Karpas-422 (cell line): ENCODE data around the gene ADCK1. TPM values are rescaled to one million over a fixed set of nuclear protein-coding genes. Genes with fewer than 3 reads are reported as not detected.

Source experiments
- DNase-seq: peaks from one replicate; pipeline ENCODE4 v3.0.0-alpha.2; 2015
- H2AFZ ChIP-seq: fragments of 200-600 bp; sonication (generic); 2 replicates; pipeline ENCODE4 v1.6.1; 2014; ENCODE audit warnings: antibody characterized with exemption, low read length, mixed read lengths
- H3K27ac ChIP-seq: fragments of 200-600 bp; sonication (generic); 2 replicates; pipeline ENCODE4 v1.5.1; 2014; ENCODE audit warnings: mild to moderate bottlenecking, low read length, moderate library complexity
- H3K27me3 ChIP-seq: fragments of 200-600 bp; sonication (generic); 2 replicates; pipeline ENCODE4 v1.6.1; 2014; ENCODE audit warnings: low read length, mixed read lengths
- H3K36me3 ChIP-seq: fragments of 200-600 bp; sonication (generic); 2 replicates; pipeline ENCODE4 v1.6.1; 2014; ENCODE audit warnings: low read length, mixed read lengths; ENCODE audit not compliant: insufficient read depth
- H3K4me1 ChIP-seq: fragments of 200-600 bp; sonication (generic); 2 replicates; pipeline ENCODE4 v1.6.1; 2014; ENCODE audit warnings: mild to moderate bottlenecking, low read length, mixed read lengths
- H3K4me2 ChIP-seq: fragments of 200-600 bp; sonication (generic); 2 replicates; pipeline ENCODE4 v1.6.1; 2014; ENCODE audit warnings: low read length, low read depth, mild to moderate bottlenecking; ENCODE audit not compliant: poor library complexity, severe bottlenecking
- H3K4me3 ChIP-seq: fragments of 200-600 bp; sonication (generic); 2 replicates; pipeline ENCODE4 v1.5.1; 2014; ENCODE audit warnings: mild to moderate bottlenecking, antibody characterized with exemption, low read length, mixed read lengths
- H3K79me2 ChIP-seq: fragments of 200-600 bp; sonication (generic); 2 replicates; pipeline ENCODE4 v1.6.1; 2014; ENCODE audit warnings: mild to moderate bottlenecking, low read length, mixed read lengths
- H3K9ac ChIP-seq: fragments of 200-600 bp; sonication (generic); 2 replicates; pipeline ENCODE4 v1.6.0; 2014; ENCODE audit warnings: low read length
- H3K9me2 ChIP-seq: fragments of 200-600 bp; sonication (generic), shearing (Covaris generic); replicated peaks from 2 replicates; pipeline ENCODE4 v1.6.0; 2014; ENCODE audit warnings: mild to moderate bottlenecking, low read length, moderate library complexity; ENCODE audit not compliant: insufficient read depth
- H3K9me3 ChIP-seq: fragments of 300-700, 200-600 bp; sonication (generic); 2 replicates; pipeline ENCODE4 v1.6.1; 2014; ENCODE audit warnings: low read length, mixed read lengths
- H4K20me1 ChIP-seq: fragments of 200-600 bp; sonication (generic); 2 replicates; pipeline ENCODE4 v1.6.1; 2014; ENCODE audit warnings: mild to moderate bottlenecking, antibody characterized with exemption, low read length, low read depth; ENCODE audit not compliant: insufficient read depth
- total RNA-seq: library from RNA; depleted of rRNA; stranded (reverse); fragments of >200 nt; shearing (Covaris generic); gene quantifications from 2 replicates; pipeline ENCODE4 v1.2.3, GENCODE V29; 2014; ENCODE audit warnings: low replicate concordance; rRNA removed

ADCK1 gene
- 7.2 and 9.7 TPM in 2 replicates for total RNA-seq

- no peaks in the 10 kb centered on the region for H4K20me1 ChIP-seq
- H3K9me2 ChIP-seq: no peaks in the 10 kb centered on the region
- no peaks in the 10 kb centered on the region for H3K36me3 ChIP-seq
- DNase-seq: peak; percentile 96
- H3K9me3 ChIP-seq: no peaks in the 10 kb centered on the region
- H3K27ac ChIP-seq: no peak within 1 kb of the TSS
- H3K79me2 ChIP-seq: no peaks in the 10 kb centered on the region
- peak within 1 kb of the TSS; percentile 78 for H3K4me2 ChIP-seq
- peaks cover 20% of the 10 kb centered on the region for H3K4me1 ChIP-seq
- H3K9ac ChIP-seq: peak within 1 kb of the TSS; percentile 74
- peak within 1 kb of the TSS; percentile 84 for H2AFZ ChIP-seq
- no peaks in the 10 kb centered on the region for H3K27me3 ChIP-seq
- peak within 1 kb of the TSS; percentile 79 for H3K4me3 ChIP-seq
Measured at GRCh38 chr14:77799863-77800730, at the start of gene ADCK1. Gene ADCK1 (plus strand): TSS chr14:77800109. CDS start chr14:77818979, 18,870 bp downstream.

DNA sequence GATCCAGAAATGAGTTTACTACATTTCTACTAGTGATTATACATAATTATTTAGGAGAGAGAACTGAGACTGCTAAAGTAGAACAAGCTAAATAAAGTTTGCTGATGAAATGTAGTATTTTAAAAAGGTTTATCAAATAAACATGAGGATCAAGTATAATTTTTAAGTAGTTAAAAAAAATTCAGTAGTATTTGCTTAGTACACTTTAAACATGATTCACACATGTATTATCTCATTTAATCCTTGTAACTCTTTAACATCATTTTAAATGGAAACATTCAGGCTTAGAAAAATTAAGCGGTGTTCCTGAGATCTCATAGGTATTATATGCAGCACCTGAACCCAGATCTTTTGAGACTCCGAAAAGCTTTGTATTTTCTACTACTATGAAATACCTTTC lies 47.6 kb upstream of the ADCK1 start:
- Histone ChIP-seq H3K27ac (no peak overlapping the region), H3K9me2 (no peaks in the 10 kb centered on the region), H3K79me2 (peaks cover 76% of the 10 kb centered on the region), H2AFZ (no peak overlapping the region), H3K9ac (no peak overlapping the region), H3K4me1 (no peaks in the 10 kb centered on the region), H3K27me3 (no peaks in the 10 kb centered on the region), H3K36me3 (peaks cover 53% of the 10 kb centered on the region), H3K4me3 (no peak overlapping the region), H4K20me1 (peaks cover 9% of the 10 kb centered on the region; the same call in 1 of the 2 replicates), H3K9me3 (no peaks in the 10 kb centered on the region), H3K4me2 (no peak overlapping the region)
- no peak for DNase-seq

- Histone ChIP-seq H3K9me3 (no peaks in the 10 kb centered on the region), H3K36me3 (peaks cover 54% of the 10 kb centered on the region), H3K4me2 (no peak overlapping the region), H3K79me2 (peaks cover 83% of the 10 kb centered on the region), H3K4me3 (no peak overlapping the region), H3K9me2 (no peaks in the 10 kb centered on the region), H3K27me3 (no peaks in the 10 kb centered on the region), H3K27ac (no peak overlapping the region), H3K4me1 (no peaks in the 10 kb centered on the region), H3K9ac (no peak overlapping the region), H4K20me1 (peaks cover 9% of the 10 kb centered on the region; the same call in 1 of the 2 replicates), H2AFZ (no peak overlapping the region)
- no peak for DNase-seq
Measured at GRCh38 chr14:77752799-77753516, 47.0 kb upstream of the ADCK1 start.

GRCh38 chr14:77760381-77761204 lies 39.3 kb upstream of the ADCK1 start, which contains the start of gene SNW1:
Gene SNW1 (minus strand): TSS chr14:77761156. CDS start chr14:77761127, 29 bp downstream.
- H3K9me2 ChIP-seq: no peaks in the 10 kb centered on the region
- H3K4me3 ChIP-seq: peak within 1 kb of the TSS; percentile 76
- peaks cover 18% of the 10 kb centered on the region; the same call in 1 of the 2 replicates for H4K20me1 ChIP-seq
- peaks cover 21% of the 10 kb centered on the region for H3K4me1 ChIP-seq
- peaks cover 9% of the 10 kb centered on the region; the same call in 1 of the 2 replicates for H3K36me3 ChIP-seq
- H3K9ac ChIP-seq: peak within 1 kb of the TSS; percentile 83
- DNase-seq: peak; percentile 100
- H3K79me2 ChIP-seq: peaks cover 53% of the 10 kb centered on the region
- H3K27ac ChIP-seq: peak within 1 kb of the TSS; percentile 42
- no peaks in the 10 kb centered on the region for H3K9me3 ChIP-seq
- H2AFZ ChIP-seq: peak within 1 kb of the TSS; percentile 96
- peak within 1 kb of the TSS; percentile 80 for H3K4me2 ChIP-seq
- no peaks in the 10 kb centered on the region for H3K27me3 ChIP-seq

DNA sequence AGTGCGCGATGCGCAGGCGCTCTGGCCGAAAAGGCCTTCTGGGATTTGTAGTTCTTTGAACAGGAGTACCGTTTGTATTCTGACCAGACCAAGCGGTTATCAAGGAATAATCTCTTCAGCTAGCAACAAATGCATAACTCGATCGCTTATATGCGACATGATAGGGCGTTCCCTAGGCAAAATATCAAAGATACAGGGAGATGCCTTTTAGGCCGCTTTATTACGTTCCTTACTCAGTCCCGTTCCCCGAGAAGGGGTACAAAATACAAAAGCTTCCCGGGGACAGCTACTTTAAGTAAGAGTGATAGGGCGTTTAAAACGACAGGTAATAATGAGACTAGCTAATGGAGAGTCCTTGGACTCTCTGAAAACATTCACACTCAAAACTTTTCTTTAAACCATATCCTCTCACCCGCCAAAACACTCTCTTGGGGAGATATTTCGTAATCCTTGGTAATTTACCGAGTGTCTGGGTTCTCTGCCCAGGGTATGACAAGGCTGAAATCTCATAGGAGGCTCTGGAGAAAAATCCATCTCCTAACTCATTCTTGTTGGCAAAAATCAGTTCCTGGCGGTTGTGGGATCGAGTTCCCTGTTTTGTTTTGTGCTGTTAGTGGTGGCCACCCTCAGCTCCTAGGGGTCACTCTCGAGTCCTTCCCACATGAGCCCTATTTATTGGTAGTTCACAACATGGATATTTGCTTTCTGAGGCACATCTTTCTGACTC lies 38.5 kb upstream of the ADCK1 start:
- peaks cover 13% of the 10 kb centered on the region; the same call in 1 of the 2 replicates for H4K20me1 ChIP-seq
- H3K4me3 ChIP-seq: peak overlapping the region; percentile 76
- H3K4me1 ChIP-seq: peaks cover 21% of the 10 kb centered on the region
- H3K36me3 ChIP-seq: peaks cover 9% of the 10 kb centered on the region; the same call in 1 of the 2 replicates
- H3K27ac ChIP-seq: no peak overlapping the region
- no peaks in the 10 kb centered on the region for H3K9me3 ChIP-seq
- DNase-seq: peak; percentile 51
- peaks cover 45% of the 10 kb centered on the region for H3K79me2 ChIP-seq
- H3K9me2 ChIP-seq: no peaks in the 10 kb centered on the region
- peak overlapping the region; percentile 80 for H3K4me2 ChIP-seq
- peak overlapping the region; percentile 96 for H2AFZ ChIP-seq
- H3K9ac ChIP-seq: peak overlapping the region; percentile 83
- no peaks in the 10 kb centered on the region for H3K27me3 ChIP-seq

DNA sequence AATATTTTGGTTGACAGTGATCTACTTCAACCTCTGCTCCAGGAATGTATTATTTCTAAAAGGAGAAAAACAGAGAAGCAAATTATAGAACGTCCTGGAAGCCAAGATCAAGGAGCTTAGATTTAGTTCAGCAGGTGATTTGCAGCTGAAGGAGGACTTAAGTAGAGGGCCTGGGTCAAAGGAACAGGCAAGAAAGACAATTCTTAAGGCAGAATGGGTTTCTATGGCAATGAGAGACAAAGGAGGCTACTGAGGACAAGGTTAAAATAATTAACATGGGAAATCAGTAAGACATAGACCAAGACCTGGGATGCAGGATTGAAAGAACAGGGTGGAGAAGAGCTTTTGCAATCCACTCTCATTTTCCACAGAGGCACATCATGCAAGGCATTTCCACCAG lies 36.6 kb upstream of the ADCK1 start:
- Histone ChIP-seq H3K4me3 (no peak overlapping the region), H4K20me1 (peaks cover 13% of the 10 kb centered on the region; the same call in 1 of the 2 replicates), H3K4me2 (no peak overlapping the region), H3K9me2 (no peaks in the 10 kb centered on the region), H3K4me1 (peaks cover 21% of the 10 kb centered on the region), H3K36me3 (peaks cover 4% of the 10 kb centered on the region; the same call in 1 of the 2 replicates), H3K27me3 (no peaks in the 10 kb centered on the region), H3K79me2 (peaks cover 26% of the 10 kb centered on the region), H2AFZ (no peak overlapping the region), H3K9ac (no peak overlapping the region), H3K9me3 (no peaks in the 10 kb centered on the region), H3K27ac (no peak overlapping the region)
- no peak for DNase-seq

DNA sequence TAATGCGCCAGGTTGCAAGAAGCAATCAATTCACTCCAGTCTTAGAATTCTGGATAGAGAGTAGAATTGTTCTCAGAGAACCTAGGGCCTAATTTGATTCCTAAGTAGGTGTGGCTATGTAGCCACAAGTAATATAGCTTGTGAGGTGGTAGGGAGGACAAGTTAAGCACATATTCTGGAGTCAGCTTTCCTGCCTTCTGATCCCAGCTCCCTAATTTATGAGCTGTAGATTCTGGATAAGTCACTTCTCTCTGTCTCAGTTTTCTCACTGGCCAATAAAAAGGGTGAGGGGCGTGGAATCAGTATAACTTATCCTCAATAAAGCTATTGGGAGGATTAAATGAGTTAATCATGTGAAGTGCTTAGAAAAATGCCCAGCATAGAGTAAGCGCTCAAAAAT lies 35.9 kb upstream of the ADCK1 start:
- H3K36me3 ChIP-seq: no peaks in the 10 kb centered on the region; the same call in 1 of the 2 replicates
- H3K27me3 ChIP-seq: no peaks in the 10 kb centered on the region
- no peak overlapping the region for H3K27ac ChIP-seq
- no peaks in the 10 kb centered on the region for H3K9me3 ChIP-seq
- no peak overlapping the region for H3K4me2 ChIP-seq
- peaks cover 13% of the 10 kb centered on the region; the same call in 1 of the 2 replicates for H4K20me1 ChIP-seq
- DNase-seq: no peak
- no peak overlapping the region for H3K9ac ChIP-seq
- no peak overlapping the region for H3K4me3 ChIP-seq
- H2AFZ ChIP-seq: no peak overlapping the region
- H3K79me2 ChIP-seq: peaks cover 19% of the 10 kb centered on the region
- no peaks in the 10 kb centered on the region for H3K9me2 ChIP-seq
- H3K4me1 ChIP-seq: peaks cover 18% of the 10 kb centered on the region
